ENCODE measurements around the gene NDST1. TPM values are rescaled to one million over a fixed set of nuclear protein-coding genes. Genes with fewer than 3 reads are reported as not detected.

Gene NDST1
- total RNA-seq, 3 donors from 2014 or later, result 58.1 to 66.5 (median 60.6) TPM

DNA sequence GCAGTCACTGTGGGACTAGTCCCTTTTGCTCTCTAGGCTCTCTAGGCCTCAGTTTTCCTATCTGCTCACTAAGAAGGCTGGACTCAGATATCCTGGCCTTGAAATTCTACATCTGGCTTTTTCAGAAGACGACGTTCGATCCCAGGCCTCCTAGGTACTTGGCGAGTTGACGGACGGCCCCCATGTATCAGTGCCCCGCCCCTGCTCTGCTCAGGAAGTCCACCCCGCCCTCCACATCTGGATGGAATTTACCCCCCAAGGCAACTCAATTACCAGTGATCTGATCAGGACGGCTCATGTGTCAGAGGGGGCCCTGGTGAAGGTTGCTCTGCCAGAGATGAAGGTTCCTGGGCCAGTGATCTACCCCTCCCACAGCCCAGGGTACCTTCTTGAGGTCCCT is 88.4 kb downstream of the NDST1 start:
- H3K36me3 ChIP-seq (ENCODE audit: low read depth), result no peaks in the 10 kb centered on the region
- H3K4me3 ChIP-seq, result no peak overlapping the region
- TF ChIP-seq, protein P1, sequence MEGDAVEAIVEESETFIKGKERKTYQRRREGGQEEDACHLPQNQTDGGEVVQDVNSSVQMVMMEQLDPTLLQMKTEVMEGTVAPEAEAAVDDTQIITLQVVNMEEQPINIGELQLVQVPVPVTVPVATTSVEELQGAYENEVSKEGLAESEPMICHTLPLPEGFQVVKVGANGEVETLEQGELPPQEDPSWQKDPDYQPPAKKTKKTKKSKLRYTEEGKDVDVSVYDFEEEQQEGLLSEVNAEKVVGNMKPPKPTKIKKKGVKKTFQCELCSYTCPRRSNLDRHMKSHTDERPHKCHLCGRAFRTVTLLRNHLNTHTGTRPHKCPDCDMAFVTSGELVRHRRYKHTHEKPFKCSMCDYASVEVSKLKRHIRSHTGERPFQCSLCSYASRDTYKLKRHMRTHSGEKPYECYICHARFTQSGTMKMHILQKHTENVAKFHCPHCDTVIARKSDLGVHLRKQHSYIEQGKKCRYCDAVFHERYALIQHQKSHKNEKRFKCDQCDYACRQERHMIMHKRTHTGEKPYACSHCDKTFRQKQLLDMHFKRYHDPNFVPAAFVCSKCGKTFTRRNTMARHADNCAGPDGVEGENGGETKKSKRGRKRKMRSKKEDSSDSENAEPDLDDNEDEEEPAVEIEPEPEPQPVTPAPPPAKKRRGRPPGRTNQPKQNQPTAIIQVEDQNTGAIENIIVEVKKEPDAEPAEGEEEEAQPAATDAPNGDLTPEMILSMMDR (IDR thresholded peaks at IDR 0.05), result no peak
- ATAC-seq (no peak), DNase-seq (peak in 1 of 3 donors; percentile 19)
- intact Hi-C loops (cut with DNase I, micrococcal nuclease), result no loop called here
- H3K9me3 ChIP-seq, result no peaks in the 10 kb centered on the region
- peaks cover 21% of the 10 kb centered on the region for H3K4me1 ChIP-seq (ENCODE audit: low read depth)

DNA sequence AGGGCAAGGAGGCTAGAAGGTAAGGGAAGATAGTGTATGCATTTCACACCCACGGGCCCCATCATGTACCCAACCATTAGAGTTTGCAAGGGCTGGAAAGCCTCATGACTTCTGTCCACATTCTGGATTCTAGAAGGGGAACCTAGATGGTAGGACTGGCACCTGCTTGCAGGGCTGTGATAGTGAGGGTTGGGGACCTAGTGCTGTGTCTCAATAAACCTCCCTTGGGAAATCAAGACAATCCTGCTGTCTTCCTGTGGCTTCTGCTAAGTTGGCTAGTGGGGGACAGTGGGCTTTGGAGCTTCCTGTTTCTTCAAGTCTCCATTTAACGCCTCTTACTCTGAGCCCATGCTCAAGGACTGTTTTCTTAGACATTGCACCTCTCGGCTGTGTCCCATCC is 88.9 kb downstream of the NDST1 start:
- Histone ChIP-seq H3K4me1 (ENCODE audit: low read depth) (peaks cover 16% of the 10 kb centered on the region), H3K36me3 (ENCODE audit: low read depth) (no peaks in the 10 kb centered on the region)

DNA sequence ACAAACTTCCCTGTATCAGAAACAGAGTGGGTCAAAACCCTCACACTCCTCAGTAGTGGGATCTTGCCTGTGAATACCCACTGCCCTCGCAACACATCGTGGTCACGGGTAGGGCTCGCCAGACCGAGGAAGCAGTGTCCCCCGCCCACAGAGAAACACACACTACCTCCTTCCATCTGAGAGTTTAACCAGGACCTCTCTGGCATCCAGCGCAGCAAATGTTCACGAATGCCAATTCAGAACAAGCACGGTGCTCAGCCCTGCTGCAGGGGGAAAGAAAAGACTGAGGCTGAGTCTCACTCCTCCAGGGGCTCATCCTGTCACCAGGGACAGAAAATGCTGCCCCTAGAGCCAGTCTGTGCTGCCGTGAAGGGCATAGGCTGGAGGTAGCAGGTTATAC is 90.1 kb downstream of the NDST1 start:
- H3K9me3 ChIP-seq, result no peaks in the 10 kb centered on the region
- no peaks in the 10 kb centered on the region for H3K36me3 ChIP-seq (ENCODE audit: low read depth)
- DNase-seq, result no peak
- H3K4me3 ChIP-seq, result no peak overlapping the region
- intact Hi-C loops (cut with DNase I, micrococcal nuclease), result no loop called here
- TF ChIP-seq, protein P1 (IDR thresholded peaks at IDR 0.05), result no peak
- no peak for ATAC-seq
- peaks cover 8% of the 10 kb centered on the region for H3K4me1 ChIP-seq (ENCODE audit: low read depth)

More for the DNA sequence above, 88.9 kb downstream of the NDST1 start:
- DNase-seq (no peak), ATAC-seq (no peak)
- H3K4me3 ChIP-seq, result no peak overlapping the region
- TF ChIP-seq, protein P1 (IDR thresholded peaks at IDR 0.05), result no peak
- H3K9me3 ChIP-seq, result no peaks in the 10 kb centered on the region
- intact Hi-C loops (cut with DNase I, micrococcal nuclease), result no loop called here

DNA sequence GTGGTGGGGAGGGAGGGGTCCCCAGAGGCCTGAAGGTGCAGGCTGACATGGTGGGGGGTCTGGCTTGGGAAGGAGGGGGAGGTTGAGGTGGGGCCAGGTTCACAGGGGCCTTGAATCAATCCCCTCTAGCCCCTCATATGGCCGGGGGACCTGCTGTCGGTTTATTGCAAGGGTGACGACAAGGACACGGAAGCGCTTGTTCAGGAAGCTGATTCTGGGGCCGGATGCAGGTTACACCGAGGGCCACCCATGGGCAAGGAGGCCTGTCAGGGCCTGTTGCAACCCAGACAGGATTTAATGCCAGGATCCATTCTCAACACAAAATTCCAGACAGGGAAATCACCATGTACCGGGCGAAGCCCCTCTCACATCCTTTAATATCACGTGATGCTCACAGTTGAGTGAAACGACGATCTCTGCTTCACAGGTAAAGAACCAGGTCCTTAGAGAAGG is 90.9 kb downstream of the NDST1 start:
- intact Hi-C loops (cut with DNase I, micrococcal nuclease), result no loop called here
- H3K4me3 ChIP-seq, result no peak overlapping the region
- no peaks in the 10 kb centered on the region for H3K36me3 ChIP-seq (ENCODE audit: low read depth)
- no peak for ATAC-seq
- no peak for DNase-seq
- peaks cover 4% of the 10 kb centered on the region for H3K4me1 ChIP-seq (ENCODE audit: low read depth)
- H3K9me3 ChIP-seq, result no peaks in the 10 kb centered on the region
- TF ChIP-seq, protein P1 (IDR thresholded peaks at IDR 0.05), result no peak

DNA sequence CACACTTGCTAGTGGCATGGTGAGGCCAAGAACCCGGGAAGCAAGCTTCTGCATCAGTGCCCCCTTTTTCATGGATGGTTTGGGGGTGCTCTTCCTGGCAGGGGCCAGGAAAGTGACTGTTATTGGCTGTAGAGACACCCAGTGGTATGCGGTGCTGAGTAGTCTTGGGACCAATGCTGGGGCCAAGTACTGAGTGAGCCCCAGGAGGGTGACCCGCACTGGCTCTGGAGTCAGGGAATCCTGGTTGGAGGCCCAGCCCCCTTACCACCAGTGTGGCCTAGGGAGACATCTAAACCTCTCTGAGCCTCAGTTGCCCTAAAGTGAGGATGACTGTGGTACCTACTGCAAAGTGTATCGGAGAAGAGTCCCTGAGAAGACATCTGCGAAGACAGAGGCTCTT is 91.3 kb downstream of the NDST1 start:
- H3K9me3 ChIP-seq, result no peaks in the 10 kb centered on the region
- no peak for DNase-seq
- no peak for ATAC-seq
- no peak overlapping the region for H3K4me3 ChIP-seq
- peaks cover 4% of the 10 kb centered on the region for H3K4me1 ChIP-seq (ENCODE audit: low read depth)
- no peaks in the 10 kb centered on the region for H3K36me3 ChIP-seq (ENCODE audit: low read depth)
- TF ChIP-seq, protein P1 (IDR thresholded peaks at IDR 0.05), result no peak
- intact Hi-C loops (cut with DNase I, micrococcal nuclease), result no loop called here
